ENCODE results near the gene PCNX1. TPM values are rescaled to one million over a fixed set of nuclear protein-coding genes. Genes with fewer than 3 reads are reported as not detected.

The PCNX1 gene
- total RNA-seq, 4 donors from 2014 or later: 41.8 to 83.1 (median 50.5) TPM

GRCh38 chr14:71138448-71139293, 231.4 kb downstream of the PCNX1 start:
- H3K9me3 ChIP-seq: peaks cover 0 to 9% (median 0%) of the 10 kb centered on the region in 4 donors
- no peak for TF ChIP-seq POLR2A (IDR thresholded peaks at IDR 0.05)
- peak; percentile 87 to 95 (median 90) for TF ChIP-seq CTCF (IDR thresholded peaks at IDR 0.05)
- no peak for TF ChIP-seq EP300 (IDR thresholded peaks at IDR 0.05)
- peak in 1 of 2 donors; percentile 56 for DNase-seq (ENCODE audit: low spot score in 2 of 2)
- WGBS, 2 donors: 23% methylated on average over 14 of the region's 14 CpGs
- no peaks in the 10 kb centered on the region for H3K27me3 ChIP-seq
- no peaks in the 10 kb centered on the region for H3K36me3 ChIP-seq
- H3K4me1 ChIP-seq: peaks cover 0 to 18% (median 4%) of the 10 kb centered on the region in 4 donors
- H3K27ac ChIP-seq: no peak overlapping the region
- H3K4me3 ChIP-seq: no peak overlapping the region

GRCh38 chr14:71139294-71139946, 232.2 kb downstream of the PCNX1 start:
- Histone ChIP-seq H3K9me3 (peaks cover 0 to 9% (median 0%) of the 10 kb centered on the region in 4 donors), H3K4me1 (peaks cover 0 to 23% (median 4%) of the 10 kb centered on the region in 4 donors), H3K27ac (no peak overlapping the region), H3K27me3 (no peaks in the 10 kb centered on the region), H3K36me3 (no peaks in the 10 kb centered on the region), H3K4me3 (no peak overlapping the region)
- 77 to 80% methylated on average over 31 of the region's 31 CpGs for WGBS, 2 donors
- peak in 2 of 5 experiments; percentile 0 to 11 for TF ChIP-seq CTCF (IDR thresholded peaks at IDR 0.05)
- TF ChIP-seq EP300 (IDR thresholded peaks at IDR 0.05): no peak
- no peak for DNase-seq (ENCODE audit: low spot score in 2 of 2)

GRCh38 chr14:71140157-71140556, 232.9 kb downstream of the PCNX1 start:
- WGBS, 2 donors: 89 to 94% methylated on average over 2 of the region's 2 CpGs
- Histone ChIP-seq H3K27me3 (no peaks in the 10 kb centered on the region), H3K9me3 (peaks cover 0 to 9% (median 0%) of the 10 kb centered on the region in 4 donors), H3K4me3 (no peak overlapping the region), H3K36me3 (no peaks in the 10 kb centered on the region), H3K27ac (no peak overlapping the region), H3K4me1 (peaks cover 0 to 23% (median 4%) of the 10 kb centered on the region in 4 donors)
- TF ChIP-seq POLR2A (IDR thresholded peaks at IDR 0.05) (no peak), CTCF (IDR thresholded peaks at IDR 0.05) (no peak), EP300 (IDR thresholded peaks at IDR 0.05) (no peak)
- DNase-seq (ENCODE audit: low spot score in 2 of 2): no peak

GRCh38 chr14:71141701-71142374, 234.6 kb downstream of the PCNX1 start:
- no peak overlapping the region for H3K27ac ChIP-seq
- H3K4me1 ChIP-seq: peaks cover 0 to 23% (median 4%) of the 10 kb centered on the region in 4 donors
- DNase-seq (ENCODE audit: low spot score in 2 of 2): no peak
- 92% methylated on average over 4 of the region's 4 CpGs for WGBS, 2 donors
- TF ChIP-seq CTCF (IDR thresholded peaks at IDR 0.05) (no peak), EP300 (IDR thresholded peaks at IDR 0.05) (no peak), POLR2A (IDR thresholded peaks at IDR 0.05) (no peak)
- H3K27me3 ChIP-seq: no peaks in the 10 kb centered on the region
- H3K4me3 ChIP-seq: no peak overlapping the region
- H3K36me3 ChIP-seq: no peaks in the 10 kb centered on the region
- H3K9me3 ChIP-seq: peaks cover 0 to 3% (median 0%) of the 10 kb centered on the region in 4 donors

Data from tibial nerve (tissue), 4 donors.